Cerebellar cortex (tissue), 1 donor: ENCODE data around the gene PRR7.
A peak's percentile ranks its signal among the peaks of the same experiment; 100 is the strongest.
"Not testable (repeated sequence)": the region's sequence is repeated elsewhere in the genome, so short reads cannot be mapped to it uniquely, and the experiment has no call there.

Source experiments
- DNase-seq: peaks from one replicate; pipeline ENCODE4 v3.0.0-alpha.2; 2015; ENCODE audit warnings: low spot score

The PRR7 gene

DNA sequence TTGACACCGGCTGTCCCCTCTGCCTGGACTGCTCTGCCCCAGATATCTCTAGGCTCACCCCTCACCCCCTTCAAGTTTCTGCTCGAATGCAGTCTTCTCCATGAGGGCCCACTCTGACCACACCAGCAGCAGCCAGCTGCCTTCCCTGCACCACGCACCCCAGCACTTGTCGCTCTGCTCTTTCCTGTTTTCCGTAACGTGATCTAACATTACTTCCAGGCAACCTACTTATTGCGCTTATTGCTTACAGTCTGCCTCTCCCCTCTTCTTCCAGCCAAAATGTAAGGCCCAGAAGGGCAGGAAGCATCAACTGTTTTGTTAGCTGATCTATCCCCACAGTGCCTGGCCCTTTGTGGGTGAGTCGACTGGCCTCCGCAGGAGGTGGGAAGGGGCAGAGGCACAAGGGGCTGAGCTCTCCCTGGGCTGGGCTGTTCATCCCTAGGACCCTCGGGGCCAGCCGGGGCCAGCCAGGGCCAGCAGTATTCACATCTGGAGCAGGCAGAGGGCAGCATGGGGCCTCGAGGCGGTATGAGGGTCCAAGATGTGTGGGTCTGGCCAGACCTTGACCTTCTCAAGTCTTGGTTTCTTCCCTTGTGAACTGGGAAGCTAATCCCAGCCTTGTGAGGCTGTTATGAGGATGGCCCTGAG, 38.4 kb downstream of the PRR7 start:
- no peak for DNase-seq

- not testable (repeated sequence) for DNase-seq
Observed at GRCh38 chr5:177485753-177486152, 39.1 kb downstream of the PRR7 start.

- DNase-seq = no peak
Observed at GRCh38 chr5:177486256-177486655, 39.6 kb downstream of the PRR7 start.

DNA sequence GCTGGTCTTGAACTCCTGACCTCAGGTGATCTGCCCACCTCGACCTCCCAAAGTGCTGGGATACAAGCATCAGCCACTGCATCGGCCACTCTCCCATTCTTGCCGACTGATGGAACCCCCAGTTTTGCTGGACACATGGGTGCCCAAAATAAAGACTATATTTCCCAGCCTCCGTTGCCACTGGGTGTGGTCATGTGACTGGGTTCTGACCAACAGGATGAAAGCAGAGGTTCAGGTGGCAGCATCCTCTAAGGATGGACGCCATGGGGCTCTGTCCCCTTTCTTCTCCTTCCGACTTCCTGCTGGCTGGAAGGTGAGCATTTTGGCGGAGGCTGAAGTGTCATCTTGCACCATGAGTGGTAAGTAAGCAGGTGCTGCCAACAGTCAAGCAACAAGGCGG, 40.5 kb downstream of the PRR7 start:
- DNase-seq = no peak

DNA sequence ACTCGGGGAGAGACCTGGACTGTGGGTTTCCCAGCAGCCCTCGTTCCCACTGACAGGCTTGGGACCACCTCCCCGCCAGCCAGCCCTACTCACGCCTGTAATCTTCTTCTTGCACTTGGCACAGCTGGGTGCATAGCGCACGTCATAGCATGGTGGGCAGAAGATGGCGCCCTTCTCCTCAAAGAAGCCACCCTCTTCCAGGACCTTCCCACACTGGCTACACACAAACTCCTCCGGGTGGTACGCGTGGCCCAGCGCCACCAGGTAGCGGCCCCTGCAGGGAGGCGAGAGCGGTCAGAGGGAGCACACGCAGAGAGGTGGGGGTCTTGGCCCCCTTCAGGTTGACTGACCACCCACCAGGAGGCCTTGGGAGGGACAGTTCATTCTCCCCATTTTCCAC, 41.4 kb downstream of the PRR7 start:
- no peak for DNase-seq

DNA sequence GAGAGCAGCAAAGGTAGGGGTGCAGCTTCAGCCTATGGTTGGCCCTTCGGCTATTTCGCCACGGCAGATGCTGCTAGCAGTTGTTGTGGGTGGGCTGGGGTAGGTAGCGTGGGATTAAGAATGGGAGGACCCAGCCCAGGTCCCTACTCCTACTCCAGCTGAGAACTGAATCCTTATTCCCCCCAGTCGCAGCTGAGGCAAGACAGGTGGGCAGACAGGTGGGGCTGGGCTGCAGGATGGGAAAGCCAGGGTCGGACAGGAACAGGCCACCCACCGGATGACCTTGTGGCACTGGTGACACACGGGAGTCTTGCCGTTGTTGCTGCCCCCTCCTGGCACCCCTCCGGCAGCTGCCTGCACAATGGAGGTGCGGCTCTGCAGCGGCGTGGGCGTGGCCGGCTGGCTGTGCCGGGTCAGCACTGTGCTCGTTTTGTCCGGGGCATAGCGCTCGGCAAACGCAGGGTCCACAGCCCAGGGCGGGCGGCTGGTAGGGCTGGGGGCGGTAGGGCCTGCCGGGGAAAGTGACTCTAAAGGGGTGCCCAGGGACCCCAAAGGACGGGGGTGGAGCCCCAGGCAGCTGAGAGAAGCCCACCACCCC, 42.6 kb downstream of the PRR7 start:
- no peak for DNase-seq

DNA sequence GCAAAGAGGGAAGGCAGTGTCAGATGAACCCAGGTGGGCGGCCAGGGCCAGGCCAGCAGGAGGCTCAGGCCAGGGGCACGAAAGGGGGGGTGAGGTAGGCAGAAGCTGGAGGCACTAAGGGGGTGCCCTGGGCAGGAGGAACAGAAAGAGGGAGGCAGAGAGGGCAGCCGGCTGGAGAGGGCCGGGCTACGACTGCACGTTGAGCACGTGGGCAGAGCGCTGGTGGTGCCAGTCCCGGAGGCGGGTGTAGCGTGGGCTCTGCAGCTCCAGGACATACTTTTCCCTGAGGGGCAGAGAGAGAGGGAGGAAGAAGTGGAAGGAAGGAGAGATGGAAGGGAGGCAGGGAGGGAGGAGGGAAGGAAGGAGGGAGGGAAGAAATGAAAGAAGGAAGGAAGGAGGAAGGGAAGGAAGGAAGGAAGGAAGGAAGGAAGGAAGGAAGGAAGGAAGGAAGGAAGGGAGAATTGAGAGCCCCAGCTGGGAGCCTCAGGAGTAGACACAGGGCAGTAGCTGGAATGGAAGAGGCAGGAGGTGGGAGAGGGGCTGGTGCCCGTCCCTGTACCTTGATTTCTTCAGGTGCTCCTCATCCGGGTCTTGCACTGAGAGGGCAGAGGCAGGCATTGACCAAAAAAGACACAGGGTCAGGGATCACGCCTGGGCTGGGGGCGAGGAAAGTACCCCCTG, 43.8 kb downstream of the PRR7 start:
- DNase-seq = peak; percentile 54

DNA sequence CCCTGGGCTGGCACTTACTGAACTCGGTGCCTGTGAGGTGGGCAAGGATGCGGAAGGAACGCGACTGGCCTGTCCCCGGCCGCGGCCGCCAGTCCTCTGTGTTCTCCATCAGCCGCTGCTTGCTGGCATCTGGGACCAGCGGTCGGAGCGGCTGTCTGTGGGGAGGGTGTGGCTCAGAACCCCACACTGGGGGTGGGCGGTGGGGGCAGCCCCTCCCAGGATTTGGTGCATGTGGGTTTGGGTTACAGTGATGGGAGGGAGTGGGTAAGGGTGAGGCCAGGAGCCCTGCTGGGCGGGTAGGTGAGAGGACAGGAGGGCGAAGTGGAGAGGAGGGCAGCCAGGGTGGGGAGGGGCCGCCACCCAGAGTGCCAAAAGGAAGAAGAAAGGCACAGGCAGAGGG, 44.4 kb downstream of the PRR7 start:
- DNase-seq = no peak

GRCh38 chr5:177491429-177491945, 44.9 kb downstream of the PRR7 start:
- DNase-seq = peak; percentile 43

DNA sequence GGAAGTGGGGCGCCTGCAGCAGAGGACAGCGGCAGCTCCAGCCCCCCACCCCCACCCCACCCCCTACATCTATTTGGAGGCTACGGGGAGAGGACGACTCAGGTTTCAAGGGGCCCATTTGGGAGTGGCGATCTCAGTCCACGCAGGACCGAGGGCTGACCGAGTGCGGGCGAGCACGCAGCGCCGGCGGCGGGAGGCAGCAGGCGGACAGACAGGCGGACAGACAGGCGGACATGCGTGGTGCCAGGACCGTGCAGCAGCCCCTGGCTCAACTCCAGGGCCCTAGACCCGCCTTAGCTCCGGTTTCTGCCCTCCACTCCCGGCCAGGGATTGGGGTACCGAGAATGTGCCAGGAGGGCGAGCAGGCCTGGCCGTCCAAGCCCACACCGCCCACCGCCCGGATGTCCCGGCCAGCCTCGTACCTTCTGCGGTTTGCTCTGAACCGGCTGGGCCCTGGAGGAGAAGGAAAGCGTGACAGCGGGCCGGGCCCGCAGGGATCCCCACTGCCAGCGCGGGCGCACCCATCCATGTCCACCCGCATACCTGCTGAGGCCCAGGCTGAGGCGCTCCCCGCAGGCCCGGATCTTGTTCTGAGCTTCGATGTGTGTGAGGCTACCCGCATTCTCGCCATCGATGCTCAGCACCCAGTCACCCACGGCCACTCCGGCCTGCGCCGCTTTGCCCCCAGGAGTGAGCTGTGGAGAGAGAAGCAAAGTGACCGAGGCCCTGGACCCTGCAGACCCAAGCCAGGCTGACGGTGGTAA, 45.6 kb downstream of the PRR7 start:
- DNase-seq = no peak

GRCh38 chr5:177492841-177493240, 46.2 kb downstream of the PRR7 start:
- DNase-seq = no peak

GRCh38 chr5:177493795-177494345, 47.3 kb downstream of the PRR7 start:
- no peak for DNase-seq

GRCh38 chr5:177494346-177495195, 48.0 kb downstream of the PRR7 start:
- peak; percentile 34 for DNase-seq

GRCh38 chr5:177495243-177496060, 48.8 kb downstream of the PRR7 start:
- peak; percentile 64 for DNase-seq

GRCh38 chr5:177496070-177496726, 49.6 kb downstream of the PRR7 start:
- peak; percentile 45 for DNase-seq

GRCh38 chr5:177496727-177497291, 50.2 kb downstream of the PRR7 start:
- peak; percentile 66 for DNase-seq

- DNase-seq = peak; percentile 83
Observed at GRCh38 chr5:177497292-177498012, 50.8 kb downstream of the PRR7 start, which contains the start of gene PDLIM7. Gene PDLIM7, minus strand, starts transcription at chr5:177497604. Its CDS starts 1,092 bp downstream, at chr5:177496512.

GRCh38 chr5:177498013-177498787, 51.6 kb downstream of the PRR7 start:
- no peak for DNase-seq
